HL-60 (cell line): ENCODE measurements around the gene SCN7A.

ENCODE experiments used
- DNase-seq, 2 experiments: peaks; one replicate each; pipeline ENCODE4 v3.0.0-alpha.2; 2010 to 2020; ENCODE audit warnings: low read depth in 1 of 2, low spot score in 1 of 2
- H3K27ac ChIP-seq: fragments of 250-450 bp; sonication (Bioruptor Pico); replicated peaks from 2 replicates; pipeline ENCODE4 v1.5.1; 2020; ENCODE audit warnings: mild to moderate bottlenecking, moderate library complexity
- H3K27me3 ChIP-seq: fragments of 250-450 bp; sonication (Bioruptor Pico); 2 replicates; pipeline ENCODE4 v1.5.1; 2021; ENCODE audit warnings: mild to moderate bottlenecking, moderate library complexity; ENCODE audit not compliant: insufficient read depth, poor library complexity, severe bottlenecking
- H3K4me3 ChIP-seq: replicated peaks from 2 replicates; pipeline ENCODE4 v1.5.1; 2011; ENCODE audit warnings: mild to moderate bottlenecking, control low read depth, low read length; ENCODE audit not compliant: insufficient read depth
- GABPA ChIP-seq: IDR thresholded peaks from 2 replicates; pipeline ENCODE4 v1.6.1; 2012; ENCODE audit warnings: low read depth
- POLR2AphosphoS5 ChIP-seq: IDR thresholded peaks from 2 replicates; pipeline ENCODE4 v1.6.1; 2012; ENCODE audit warnings: low read depth
- SPI1 ChIP-seq: IDR thresholded peaks from 2 replicates; pipeline ENCODE4 v1.6.1; 2012; ENCODE audit warnings: low read depth, mild to moderate bottlenecking, borderline replicate concordance
- TF ChIP-seq, protein P1 (sequence below): IDR thresholded peaks from one replicate; pipeline ENCODE4 v1.5.1; 2011; ENCODE audit warnings: low read length, control low read depth, inconsistent platforms; ENCODE audit not compliant: insufficient read depth
- TF ChIP-seq, protein P2 (sequence below): IDR thresholded peaks from 2 replicates; pipeline ENCODE4 v1.6.1; 2012; ENCODE audit warnings: low read depth; ENCODE audit not compliant: insufficient replicate concordance

The SCN7A gene

GRCh38 chr2:166382448-166382847 lies 111.6 kb downstream of the SCN7A start:
- Histone ChIP-seq H3K27ac (no peak overlapping the region), H3K4me3 (no peak overlapping the region), H3K27me3 (peaks cover 8% of the 10 kb centered on the region)
- no peak for TF ChIP-seq SPI1
- TF ChIP-seq, protein P1, sequence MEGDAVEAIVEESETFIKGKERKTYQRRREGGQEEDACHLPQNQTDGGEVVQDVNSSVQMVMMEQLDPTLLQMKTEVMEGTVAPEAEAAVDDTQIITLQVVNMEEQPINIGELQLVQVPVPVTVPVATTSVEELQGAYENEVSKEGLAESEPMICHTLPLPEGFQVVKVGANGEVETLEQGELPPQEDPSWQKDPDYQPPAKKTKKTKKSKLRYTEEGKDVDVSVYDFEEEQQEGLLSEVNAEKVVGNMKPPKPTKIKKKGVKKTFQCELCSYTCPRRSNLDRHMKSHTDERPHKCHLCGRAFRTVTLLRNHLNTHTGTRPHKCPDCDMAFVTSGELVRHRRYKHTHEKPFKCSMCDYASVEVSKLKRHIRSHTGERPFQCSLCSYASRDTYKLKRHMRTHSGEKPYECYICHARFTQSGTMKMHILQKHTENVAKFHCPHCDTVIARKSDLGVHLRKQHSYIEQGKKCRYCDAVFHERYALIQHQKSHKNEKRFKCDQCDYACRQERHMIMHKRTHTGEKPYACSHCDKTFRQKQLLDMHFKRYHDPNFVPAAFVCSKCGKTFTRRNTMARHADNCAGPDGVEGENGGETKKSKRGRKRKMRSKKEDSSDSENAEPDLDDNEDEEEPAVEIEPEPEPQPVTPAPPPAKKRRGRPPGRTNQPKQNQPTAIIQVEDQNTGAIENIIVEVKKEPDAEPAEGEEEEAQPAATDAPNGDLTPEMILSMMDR = no peak
- TF ChIP-seq, protein P2, sequence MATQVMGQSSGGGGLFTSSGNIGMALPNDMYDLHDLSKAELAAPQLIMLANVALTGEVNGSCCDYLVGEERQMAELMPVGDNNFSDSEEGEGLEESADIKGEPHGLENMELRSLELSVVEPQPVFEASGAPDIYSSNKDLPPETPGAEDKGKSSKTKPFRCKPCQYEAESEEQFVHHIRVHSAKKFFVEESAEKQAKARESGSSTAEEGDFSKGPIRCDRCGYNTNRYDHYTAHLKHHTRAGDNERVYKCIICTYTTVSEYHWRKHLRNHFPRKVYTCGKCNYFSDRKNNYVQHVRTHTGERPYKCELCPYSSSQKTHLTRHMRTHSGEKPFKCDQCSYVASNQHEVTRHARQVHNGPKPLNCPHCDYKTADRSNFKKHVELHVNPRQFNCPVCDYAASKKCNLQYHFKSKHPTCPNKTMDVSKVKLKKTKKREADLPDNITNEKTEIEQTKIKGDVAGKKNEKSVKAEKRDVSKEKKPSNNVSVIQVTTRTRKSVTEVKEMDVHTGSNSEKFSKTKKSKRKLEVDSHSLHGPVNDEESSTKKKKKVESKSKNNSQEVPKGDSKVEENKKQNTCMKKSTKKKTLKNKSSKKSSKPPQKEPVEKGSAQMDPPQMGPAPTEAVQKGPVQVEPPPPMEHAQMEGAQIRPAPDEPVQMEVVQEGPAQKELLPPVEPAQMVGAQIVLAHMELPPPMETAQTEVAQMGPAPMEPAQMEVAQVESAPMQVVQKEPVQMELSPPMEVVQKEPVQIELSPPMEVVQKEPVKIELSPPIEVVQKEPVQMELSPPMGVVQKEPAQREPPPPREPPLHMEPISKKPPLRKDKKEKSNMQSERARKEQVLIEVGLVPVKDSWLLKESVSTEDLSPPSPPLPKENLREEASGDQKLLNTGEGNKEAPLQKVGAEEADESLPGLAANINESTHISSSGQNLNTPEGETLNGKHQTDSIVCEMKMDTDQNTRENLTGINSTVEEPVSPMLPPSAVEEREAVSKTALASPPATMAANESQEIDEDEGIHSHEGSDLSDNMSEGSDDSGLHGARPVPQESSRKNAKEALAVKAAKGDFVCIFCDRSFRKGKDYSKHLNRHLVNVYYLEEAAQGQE = no peak
- TF ChIP-seq GABPA = no peak
- no peak for TF ChIP-seq POLR2AphosphoS5
- DNase-seq = no peak

GRCh38 chr2:166380615-166381014 lies 113.4 kb downstream of the SCN7A start:
- no peak for DNase-seq

DNA sequence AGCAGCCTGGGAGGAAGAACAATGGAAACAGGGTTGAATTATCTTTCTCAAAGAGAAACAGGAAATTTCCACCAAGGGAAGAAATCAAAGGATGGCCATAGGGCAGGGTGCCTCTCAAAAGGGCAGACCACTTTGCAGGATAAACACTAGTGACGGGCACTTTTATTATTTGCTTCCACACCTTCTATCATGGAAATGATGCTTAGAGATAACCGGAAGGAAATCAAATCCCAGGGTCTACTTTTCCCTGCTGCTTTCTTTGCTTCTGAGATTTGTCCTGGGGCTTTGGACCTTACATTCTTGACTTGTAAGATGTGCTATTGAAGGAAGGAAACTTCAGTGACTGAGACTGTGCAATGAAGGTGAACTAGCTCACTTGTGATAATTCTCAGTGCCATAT lies 117.2 kb downstream of the SCN7A start:
- peaks cover 30% of the 10 kb centered on the region for H3K27me3 ChIP-seq
- TF ChIP-seq GABPA = no peak
- TF ChIP-seq, protein P1 = no peak
- TF ChIP-seq, protein P2 = no peak
- TF ChIP-seq POLR2AphosphoS5 = no peak
- no peak for TF ChIP-seq SPI1
- no peak overlapping the region for H3K4me3 ChIP-seq
- no peak for DNase-seq
- no peak overlapping the region for H3K27ac ChIP-seq

More at GRCh38 chr2:166380615-166381014, 113.4 kb downstream of the SCN7A start:
- no peak overlapping the region for H3K4me3 ChIP-seq
- TF ChIP-seq, protein P1 = no peak
- TF ChIP-seq GABPA = no peak
- no peak for TF ChIP-seq SPI1
- TF ChIP-seq, protein P2 = no peak
- no peak for TF ChIP-seq POLR2AphosphoS5
- H3K27me3 ChIP-seq = peaks cover 23% of the 10 kb centered on the region
- no peak overlapping the region for H3K27ac ChIP-seq
